Sigmoid colon (tissue), 4 donors: Measurements from ENCODE around the gene BPIFA1.

Experiments used
- EP300 ChIP-seq, 4 donors: sonication (generic); formaldehyde crosslinking; IDR thresholded peaks; one replicate each; pipeline ENCODE4 v1.6.1; 2017; ENCODE audit warnings: antibody characterized with exemption in 4 of 4
- POLR2A ChIP-seq, 2 donors: fragments of 450-650 bp; IDR thresholded peaks; one replicate each; pipeline ENCODE4 v1.6.1; 2016; ENCODE audit warnings: antibody characterized with exemption in 2 of 2, mild to moderate bottlenecking in 2 of 2, moderate library complexity in 2 of 2
- POLR2AphosphoS5 ChIP-seq, 4 donors: sonication (generic); formaldehyde crosslinking; IDR thresholded peaks; one replicate each; pipeline ENCODE4 v1.6.1; 2017; ENCODE audit warnings: antibody characterized with exemption in 4 of 4

DNA sequence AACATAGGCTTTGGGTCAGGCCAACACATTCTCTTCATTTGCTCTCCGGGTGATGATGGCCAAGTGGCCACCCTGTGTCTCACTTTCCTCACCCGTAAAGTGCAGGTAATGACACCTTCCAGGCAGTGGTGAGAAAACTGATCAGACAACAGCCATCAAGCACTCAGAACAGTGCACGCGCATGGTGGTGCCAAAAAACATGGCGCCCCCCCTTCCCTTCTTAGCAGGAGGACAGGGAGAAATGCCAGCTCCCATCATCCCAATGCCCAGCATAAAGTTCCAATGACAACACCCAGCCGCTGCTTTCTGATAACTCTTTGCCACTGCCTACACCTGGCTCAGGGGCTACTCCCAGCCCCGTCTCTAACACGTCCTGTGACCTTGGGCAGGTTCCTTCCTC, 55.6 kb downstream of the BPIFA1 start:
- no peak for TF ChIP-seq POLR2A (IDR thresholded peaks at IDR 0.05)
- no peak for TF ChIP-seq POLR2AphosphoS5 (IDR thresholded peaks at IDR 0.05)
- no peak for TF ChIP-seq EP300 (IDR thresholded peaks at IDR 0.05)
